ENCODE data around the gene PTPRG.

GRCh38 chr3:61861410-61861809 is 300.0 kb downstream of the PTPRG start:
- TF ChIP-seq, protein P1, sequence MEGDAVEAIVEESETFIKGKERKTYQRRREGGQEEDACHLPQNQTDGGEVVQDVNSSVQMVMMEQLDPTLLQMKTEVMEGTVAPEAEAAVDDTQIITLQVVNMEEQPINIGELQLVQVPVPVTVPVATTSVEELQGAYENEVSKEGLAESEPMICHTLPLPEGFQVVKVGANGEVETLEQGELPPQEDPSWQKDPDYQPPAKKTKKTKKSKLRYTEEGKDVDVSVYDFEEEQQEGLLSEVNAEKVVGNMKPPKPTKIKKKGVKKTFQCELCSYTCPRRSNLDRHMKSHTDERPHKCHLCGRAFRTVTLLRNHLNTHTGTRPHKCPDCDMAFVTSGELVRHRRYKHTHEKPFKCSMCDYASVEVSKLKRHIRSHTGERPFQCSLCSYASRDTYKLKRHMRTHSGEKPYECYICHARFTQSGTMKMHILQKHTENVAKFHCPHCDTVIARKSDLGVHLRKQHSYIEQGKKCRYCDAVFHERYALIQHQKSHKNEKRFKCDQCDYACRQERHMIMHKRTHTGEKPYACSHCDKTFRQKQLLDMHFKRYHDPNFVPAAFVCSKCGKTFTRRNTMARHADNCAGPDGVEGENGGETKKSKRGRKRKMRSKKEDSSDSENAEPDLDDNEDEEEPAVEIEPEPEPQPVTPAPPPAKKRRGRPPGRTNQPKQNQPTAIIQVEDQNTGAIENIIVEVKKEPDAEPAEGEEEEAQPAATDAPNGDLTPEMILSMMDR (IDR thresholded peaks at IDR 0.05) = no peak
- no peak for TF ChIP-seq POLR2A (IDR thresholded peaks at IDR 0.05)
